Lower leg skin (tissue), 4 donors: Measurements from ENCODE around the gene AMIGO3. TPM values are rescaled to one million over a fixed set of nuclear protein-coding genes. Genes with fewer than 3 reads are reported as not detected.

ENCODE experiments used
- DNase-seq, 2 donors: peaks; one replicate each; pipeline ENCODE4 v3.0.0-alpha.2; 2019; ENCODE audit warnings: low spot score in 2 of 2
- H3K4me3 ChIP-seq: fragments of 200-600 bp; sonication (generic); 2 replicates; pipeline ENCODE4 v1.5.1; 2017; ENCODE audit warnings: mild to moderate bottlenecking, low read depth; ENCODE audit not compliant: poor library complexity, severe bottlenecking
- CTCF ChIP-seq, 3 donors: fragments of 450-650 bp; IDR thresholded peaks; one replicate each; pipeline ENCODE4 v1.5.1; 2016; ENCODE audit warnings: antibody characterized with exemption in 3 of 3, mild to moderate bottlenecking in 3 of 3, moderate library complexity in 2 of 3
- POLR2A ChIP-seq, 2 donors: fragments of 450-650 bp; IDR thresholded peaks; one replicate each; pipeline ENCODE4 v1.6.1; 2016 to 2017; ENCODE audit warnings: antibody characterized with exemption in 2 of 2, mild to moderate bottlenecking in 1 of 2, moderate library complexity in 1 of 2
- WGBS, 2 donors: methylation state at CpG; one replicate each; pipeline ENCODE4 v1.1.5; 2018; 5-methylcytosine and 5-hydroxymethylcytosine counted together
- intact Hi-C: fragments of 100-400 bp; cut with DNase I; formaldehyde crosslinking; loops from one replicate; pipeline ENCODE4 v1.15.0; 2023; ENCODE audit warnings: low total_unique reads
- total RNA-seq, 4 donors: library from RNA; depleted of rRNA; stranded (reverse); fragments of >200 nt; gene quantifications; one replicate each; pipeline ENCODE4 v1.1.0, GENCODE V29; 2016

AMIGO3 gene
- total RNA-seq, 4 donors from 2014 or later = 1.0 to 3.7 (median 3.1) TPM

- no peak overlapping the region for H3K4me3 ChIP-seq
- intact Hi-C loops = no loop called here
- no peak for TF ChIP-seq POLR2A (IDR thresholded peaks at IDR 0.05)
- no peak for TF ChIP-seq CTCF (IDR thresholded peaks at IDR 0.05)
- DNase-seq = no peak
- 94 to 96% methylated on average over 11 of the region's 11 CpGs for WGBS, 2 donors
Observed at GRCh38 chr3:49712166-49712565, 7.3 kb downstream of the AMIGO3 start.

GRCh38 chr3:49711489-49711888 lies 8.0 kb downstream of the AMIGO3 start:
- no peak for DNase-seq
- intact Hi-C loops = no loop called here
- 86 to 87% methylated on average over 5 of the region's 5 CpGs for WGBS, 2 donors
- no peak overlapping the region for H3K4me3 ChIP-seq
- no peak for TF ChIP-seq POLR2A (IDR thresholded peaks at IDR 0.05)
- no peak for TF ChIP-seq CTCF (IDR thresholded peaks at IDR 0.05)

GRCh38 chr3:49709852-49710251 lies 9.6 kb downstream of the AMIGO3 start:
- 96 to 97% methylated on average over 8 of the region's 8 CpGs for WGBS, 2 donors
- no peak for TF ChIP-seq CTCF (IDR thresholded peaks at IDR 0.05)
- no peak for TF ChIP-seq POLR2A (IDR thresholded peaks at IDR 0.05)
- no peak for DNase-seq
- intact Hi-C loops = no loop called here
- no peak overlapping the region for H3K4me3 ChIP-seq

GRCh38 chr3:49707113-49707480 lies 12.4 kb downstream of the AMIGO3 start:
- DNase-seq = no peak
- 31 to 43% methylated on average over 4 of the region's 4 CpGs for WGBS, 2 donors
- H3K4me3 ChIP-seq = no peak overlapping the region
- intact Hi-C loops = no loop called here
- TF ChIP-seq POLR2A (IDR thresholded peaks at IDR 0.05) = no peak
- TF ChIP-seq CTCF (IDR thresholded peaks at IDR 0.05) = no peak

- 86 to 90% methylated on average over 9 of the region's 9 CpGs for WGBS, 2 donors
- TF ChIP-seq POLR2A (IDR thresholded peaks at IDR 0.05) = no peak
- DNase-seq = no peak
- H3K4me3 ChIP-seq = no peak overlapping the region
- intact Hi-C loops = no loop called here
Observed at GRCh38 chr3:49706456-49707112, 12.9 kb downstream of the AMIGO3 start.

GRCh38 chr3:49705390-49705960 lies 14.0 kb downstream of the AMIGO3 start:
- H3K4me3 ChIP-seq = no peak overlapping the region
- no peak for DNase-seq
- TF ChIP-seq CTCF (IDR thresholded peaks at IDR 0.05) (no peak), POLR2A (IDR thresholded peaks at IDR 0.05) (no peak)
- 90 to 93% methylated on average over 16 to 17 of the region's 17 CpGs for WGBS, 2 donors
- intact Hi-C loops = no loop called here
